Stimulated activated CD8-positive, alpha-beta memory T cell treated with anti-CD3 and anti-CD28 coated beads, Interleukin-4, amount 100 ng/mL, for 4 hours (primary cell): Measurements from ENCODE around the gene JSRP1.

ENCODE experiments used
- DNase-seq, 2 donors: peaks; one replicate each; pipeline ENCODE4 v3.0.0-alpha.2; 2020; ENCODE audit warnings: low read depth in 2 of 2, low spot score in 1 of 2

JSRP1 gene

DNA sequence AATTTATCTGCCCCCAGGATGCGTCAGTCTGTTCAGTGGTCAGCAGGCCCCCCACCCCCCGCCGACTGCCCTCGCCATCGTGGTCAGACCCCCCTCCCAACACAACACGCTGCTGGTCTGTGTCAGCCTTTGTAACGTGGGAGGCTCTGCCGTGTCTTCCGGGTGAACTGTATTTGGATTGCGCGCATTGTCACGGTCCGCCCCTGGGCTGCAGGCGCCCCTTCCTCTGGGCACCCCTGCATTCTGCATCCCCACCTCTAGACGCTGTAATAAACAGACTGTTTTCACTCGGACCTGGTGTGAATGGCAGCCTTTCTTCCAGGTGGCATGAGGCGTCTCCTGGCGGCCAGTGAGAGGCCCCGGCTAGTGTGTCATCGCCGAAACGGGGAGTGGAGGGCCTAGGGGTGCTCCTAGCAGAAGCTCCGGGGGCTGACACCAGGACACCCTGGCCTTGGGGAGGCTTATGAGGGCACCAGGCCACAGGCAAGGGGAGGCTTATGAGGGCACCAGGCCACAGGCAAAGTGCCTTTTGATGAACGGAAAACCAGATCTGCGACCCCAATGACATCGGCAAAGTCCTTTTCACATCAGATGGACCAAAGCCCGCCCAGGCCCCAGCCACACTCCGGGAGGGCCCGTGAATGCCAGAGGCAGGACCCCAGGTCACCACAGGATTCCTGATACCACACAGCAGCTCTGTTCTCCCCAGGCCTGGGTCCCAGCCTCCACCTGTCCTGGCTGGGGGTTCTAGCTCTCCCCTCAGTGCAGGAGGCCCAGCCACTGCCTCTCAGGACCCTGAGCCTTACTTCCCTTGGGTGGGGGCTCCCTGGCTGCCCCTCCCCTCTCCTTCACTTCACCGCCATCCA lies 23.7 kb downstream of the JSRP1 start:
- no peak for DNase-seq

DNA sequence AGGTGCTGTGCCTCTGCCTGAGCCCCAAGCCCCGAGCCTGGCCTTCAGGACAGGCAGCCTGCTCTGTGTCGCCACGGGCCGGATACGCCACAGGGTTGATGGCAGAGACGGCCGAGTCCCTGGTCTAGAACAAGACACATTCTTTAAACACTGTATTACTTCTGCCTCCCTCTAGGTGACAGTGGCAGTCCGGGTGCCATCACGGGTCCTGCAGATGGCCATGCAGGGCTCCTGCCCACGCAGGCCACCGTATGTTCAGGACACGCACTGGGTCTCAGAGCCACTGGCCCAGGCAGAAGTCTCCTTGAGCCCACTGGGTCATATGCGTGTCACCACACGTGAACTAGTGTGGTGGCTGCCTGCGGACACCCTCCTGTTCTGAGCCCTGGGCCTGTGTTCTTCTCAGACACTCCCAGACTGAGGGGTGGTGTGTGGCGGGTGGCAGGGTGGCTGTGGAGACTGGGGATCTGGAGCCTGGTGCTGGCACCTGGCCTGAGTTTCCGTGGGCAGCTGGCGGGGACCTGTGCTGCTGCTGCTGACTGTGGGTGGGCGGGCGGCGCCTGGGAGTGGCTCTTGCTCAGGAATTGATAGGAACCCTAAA lies 24.5 kb downstream of the JSRP1 start:
- DNase-seq, result no peak

DNA sequence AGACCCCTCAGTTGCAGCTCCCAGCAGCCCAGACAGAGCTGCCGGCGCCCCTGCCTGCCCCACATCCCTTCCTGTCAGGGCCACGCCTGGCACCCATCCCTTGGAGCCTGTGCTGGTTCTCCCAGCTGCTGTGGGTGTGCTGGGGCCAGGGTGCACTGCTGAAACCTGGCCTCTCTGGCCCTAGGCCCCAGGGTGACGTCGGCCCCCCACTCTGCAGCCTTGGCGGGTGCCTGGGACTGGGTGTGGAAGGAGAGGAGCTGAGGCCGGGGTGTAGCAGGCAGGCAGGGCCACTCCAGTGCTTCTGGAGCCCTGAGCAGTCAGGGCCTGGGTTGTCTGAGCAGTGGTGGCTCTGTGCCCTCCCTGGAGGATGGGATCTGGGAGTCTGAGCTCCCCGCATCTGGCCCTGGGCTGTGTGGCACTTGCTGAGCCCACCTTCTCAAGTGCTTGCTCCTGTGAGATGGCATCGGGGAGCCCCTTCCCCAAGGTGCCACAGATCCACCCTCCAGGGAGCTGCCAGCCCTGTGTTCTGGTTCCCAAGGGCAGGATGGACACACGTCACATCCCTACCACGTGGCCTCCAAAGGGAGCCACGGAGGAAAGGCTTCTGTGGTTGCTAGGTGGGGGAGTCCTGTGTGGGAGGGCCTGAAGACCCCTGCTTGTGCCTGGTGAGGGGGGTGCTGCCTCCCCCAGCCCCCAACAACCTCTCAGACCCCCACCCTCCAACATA lies 25.2 kb downstream of the JSRP1 start:
- DNase-seq, result no peak

DNA sequence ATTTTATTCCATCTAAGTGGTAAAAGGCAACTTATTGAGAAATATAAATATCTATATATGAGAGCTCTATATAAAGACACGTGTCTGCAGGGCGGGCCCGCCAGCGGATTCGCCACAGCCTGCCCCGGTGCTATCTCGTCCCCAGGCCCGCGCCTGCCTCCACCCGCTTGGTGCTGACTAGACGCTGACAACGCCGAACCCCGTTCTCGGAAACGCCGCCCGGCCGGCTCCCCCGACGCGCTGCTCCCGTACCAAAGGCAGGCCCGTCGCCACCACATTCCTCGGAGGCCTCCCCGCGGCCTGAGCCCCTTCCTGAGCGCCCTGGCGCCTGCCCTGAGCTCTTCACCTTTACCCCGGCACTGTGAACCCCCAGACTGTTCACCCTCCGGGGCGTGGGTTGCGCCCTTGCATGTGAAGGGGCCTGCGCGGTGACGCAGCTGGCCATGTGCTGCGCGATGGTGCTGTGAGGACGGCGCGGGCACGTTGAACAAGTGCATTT lies 26.1 kb downstream of the JSRP1 start:
- DNase-seq, result no peak

DNA sequence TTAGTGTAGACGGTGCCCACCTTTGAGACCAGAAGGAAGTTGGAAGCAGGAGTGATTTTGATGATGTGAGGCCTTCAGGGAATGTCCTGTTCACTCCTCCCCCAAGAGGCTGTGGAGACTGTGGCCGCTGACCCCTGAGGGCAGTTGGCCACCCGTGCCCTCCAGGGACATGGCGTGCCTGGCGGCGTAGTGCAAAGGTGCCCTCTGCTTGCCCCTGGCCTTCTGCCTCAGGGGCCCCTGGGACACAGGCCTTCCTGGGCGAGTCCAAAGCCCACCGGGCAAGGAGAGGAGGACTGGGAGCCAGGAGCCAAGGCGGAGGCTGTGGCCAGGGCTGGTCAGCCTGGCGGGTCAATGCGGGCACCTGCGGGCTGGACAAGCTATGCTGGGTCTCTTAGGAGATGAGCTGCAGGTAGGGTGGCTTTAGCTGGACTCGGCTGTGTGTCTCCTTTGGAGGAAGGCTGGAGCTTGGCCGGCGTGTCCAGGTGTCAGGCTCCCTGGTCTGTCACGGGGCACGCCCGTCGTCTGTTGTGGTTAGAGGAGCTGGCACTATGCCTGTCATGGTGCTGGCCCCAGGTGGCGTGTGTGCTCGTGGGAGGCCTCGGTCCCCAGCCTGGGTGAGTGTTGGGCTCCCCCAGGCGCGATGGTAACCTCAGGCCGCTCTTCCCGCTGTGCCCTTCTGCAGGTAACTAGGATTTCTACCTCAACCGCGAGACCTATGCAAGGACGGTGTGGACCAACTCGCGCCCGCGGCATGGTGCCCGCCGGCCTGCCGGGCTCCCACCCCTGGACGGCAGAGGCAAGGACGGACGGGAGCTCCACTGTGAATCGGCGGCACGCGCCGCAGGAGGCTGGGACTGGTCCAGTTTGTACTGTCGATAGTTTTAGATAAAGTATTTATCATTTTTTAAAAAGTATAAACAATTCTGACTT lies 26.8 kb downstream of the JSRP1 start:
- DNase-seq, result no peak

DNA sequence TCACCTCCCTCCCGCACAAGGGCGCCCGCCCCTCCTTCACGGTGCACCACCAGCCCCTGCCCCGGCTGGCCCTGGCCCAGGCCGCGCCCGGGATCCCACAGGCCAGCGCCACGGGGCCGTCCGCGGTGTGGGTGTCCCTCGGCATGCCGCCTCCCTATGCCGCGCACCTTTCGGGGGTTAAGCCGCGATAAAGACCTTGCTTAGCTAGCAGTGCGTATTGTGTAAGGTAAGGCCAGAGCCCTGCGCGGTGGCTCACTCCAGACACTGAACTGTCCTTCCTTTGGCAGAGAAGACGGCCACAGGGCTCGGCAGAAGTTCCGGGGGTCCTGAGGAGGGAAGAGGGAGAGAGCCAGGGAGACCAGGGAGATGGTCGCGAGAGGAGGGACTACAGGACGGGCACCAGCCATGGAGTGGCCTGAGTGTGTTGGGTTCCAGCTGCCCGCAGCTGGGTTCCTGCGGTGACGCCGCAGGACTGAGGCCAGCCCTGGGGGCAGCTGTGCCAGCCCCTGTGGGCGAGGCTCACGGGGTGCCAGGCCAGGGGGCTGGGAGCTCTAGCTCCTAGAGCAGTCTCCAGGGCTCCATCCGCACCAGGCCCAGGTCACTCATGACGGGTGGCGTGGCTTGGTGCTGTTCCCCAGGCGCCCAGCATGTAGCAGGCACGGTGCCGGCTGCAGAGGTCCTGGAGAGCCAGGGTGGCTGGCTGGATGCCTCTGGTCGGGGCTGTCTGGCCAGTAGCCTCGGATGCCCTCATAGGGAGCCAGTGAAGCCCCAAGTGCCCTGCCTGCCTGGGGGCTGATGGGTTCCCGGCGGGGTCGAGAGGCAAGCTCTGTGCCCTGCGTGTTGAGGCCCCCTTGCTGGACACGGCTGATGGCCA lies 27.8 kb downstream of the JSRP1 start:
- DNase-seq, result no peak

DNA sequence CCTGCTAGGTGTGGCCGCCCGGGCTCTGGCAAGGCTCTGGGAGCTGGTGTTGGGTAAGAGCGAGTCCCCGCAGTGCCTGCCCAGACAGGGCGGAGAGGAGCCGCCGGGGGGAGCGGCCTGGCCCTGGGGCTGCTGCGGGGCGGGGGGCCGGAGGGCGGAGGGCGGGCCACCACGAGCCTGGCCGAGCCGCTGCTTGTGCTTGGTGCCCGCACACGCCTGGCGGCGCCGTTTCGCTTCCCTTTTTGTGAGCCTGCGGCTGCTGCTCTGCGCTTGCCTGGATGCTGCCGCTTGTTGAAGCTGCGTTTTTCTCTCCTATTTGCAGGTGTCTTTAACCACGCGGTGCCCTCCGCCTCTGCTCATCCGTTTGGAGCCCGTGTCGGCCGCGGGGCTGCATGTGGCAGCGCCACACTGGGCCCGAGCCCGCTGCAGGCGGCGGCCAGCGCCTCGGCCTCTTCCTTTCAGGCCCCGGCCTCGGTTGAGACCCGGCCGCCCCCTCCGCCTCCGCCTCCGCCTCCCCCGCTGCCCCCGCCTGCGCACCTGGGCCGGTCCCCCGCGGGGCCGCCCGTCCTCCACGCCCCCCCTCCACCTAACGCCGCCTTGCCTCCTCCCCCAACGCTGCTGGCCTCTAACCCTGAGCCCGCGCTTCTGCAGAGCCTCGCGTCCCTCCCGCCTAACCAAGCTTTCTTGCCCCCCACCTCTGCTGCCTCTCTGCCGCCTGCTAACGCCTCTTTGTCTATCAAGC lies 28.6 kb downstream of the JSRP1 start:
- no peak for DNase-seq

DNA sequence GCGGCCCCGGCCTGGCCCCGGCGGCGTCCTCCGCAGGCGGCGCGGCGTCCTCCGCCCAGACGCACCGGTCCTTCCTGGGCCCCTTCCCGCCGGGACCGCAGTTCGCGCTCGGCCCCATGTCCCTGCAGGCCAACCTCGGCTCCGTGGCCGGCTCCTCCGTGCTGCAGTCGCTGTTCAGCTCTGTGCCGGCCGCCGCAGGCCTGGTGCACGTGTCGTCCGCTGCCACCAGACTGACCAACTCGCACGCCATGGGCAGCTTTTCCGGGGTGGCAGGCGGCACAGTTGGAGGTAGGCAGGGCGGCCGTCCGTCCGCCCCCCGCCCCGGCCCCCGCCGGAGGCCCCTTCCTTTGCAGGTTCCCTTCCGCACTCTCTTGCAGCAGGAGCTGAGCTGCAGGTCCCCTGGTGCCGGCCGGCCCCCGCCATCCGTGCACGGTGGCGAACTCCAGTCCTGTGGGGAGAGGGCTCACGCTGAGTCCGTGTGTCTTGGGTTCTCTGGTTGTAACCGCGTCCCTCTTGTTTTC lies 29.3 kb downstream of the JSRP1 start:
- no peak for DNase-seq

DNA sequence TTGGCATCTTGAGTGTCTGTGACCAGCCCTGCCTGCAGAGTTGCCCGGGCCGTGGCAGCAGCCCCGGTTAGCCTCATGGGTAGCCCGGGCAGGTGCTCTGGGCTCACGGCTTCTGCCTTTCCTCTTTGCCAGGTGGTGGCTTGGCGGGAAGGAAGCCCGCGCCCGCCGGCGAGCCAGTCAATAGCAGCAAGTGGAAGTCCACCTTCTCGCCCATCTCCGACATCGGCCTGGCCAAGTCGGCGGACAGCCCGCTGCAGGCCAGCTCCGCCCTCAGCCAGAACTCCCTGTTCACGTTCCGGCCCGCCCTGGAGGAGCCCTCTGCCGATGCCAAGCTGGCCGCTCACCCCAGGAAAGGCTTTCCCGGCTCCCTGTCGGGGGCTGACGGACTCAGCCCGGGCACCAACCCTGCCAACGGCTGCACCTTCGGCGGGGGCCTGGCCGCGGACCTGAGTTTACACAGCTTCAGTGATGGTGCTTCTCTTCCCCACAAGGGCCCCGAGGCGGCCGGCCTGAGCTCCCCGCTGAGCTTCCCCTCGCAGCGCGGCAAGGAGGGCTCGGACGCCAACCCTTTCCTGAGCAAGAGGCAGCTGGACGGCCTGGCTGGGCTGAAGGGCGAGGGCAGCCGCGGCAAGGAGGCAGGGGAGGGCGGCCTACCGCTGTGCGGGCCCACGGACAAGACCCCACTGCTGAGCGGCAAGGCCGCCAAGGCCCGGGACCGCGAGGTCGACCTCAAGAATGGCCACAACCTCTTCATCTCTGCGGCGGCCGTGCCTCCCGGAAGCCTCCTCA lies 30.0 kb downstream of the JSRP1 start:
- DNase-seq, result no peak

DNA sequence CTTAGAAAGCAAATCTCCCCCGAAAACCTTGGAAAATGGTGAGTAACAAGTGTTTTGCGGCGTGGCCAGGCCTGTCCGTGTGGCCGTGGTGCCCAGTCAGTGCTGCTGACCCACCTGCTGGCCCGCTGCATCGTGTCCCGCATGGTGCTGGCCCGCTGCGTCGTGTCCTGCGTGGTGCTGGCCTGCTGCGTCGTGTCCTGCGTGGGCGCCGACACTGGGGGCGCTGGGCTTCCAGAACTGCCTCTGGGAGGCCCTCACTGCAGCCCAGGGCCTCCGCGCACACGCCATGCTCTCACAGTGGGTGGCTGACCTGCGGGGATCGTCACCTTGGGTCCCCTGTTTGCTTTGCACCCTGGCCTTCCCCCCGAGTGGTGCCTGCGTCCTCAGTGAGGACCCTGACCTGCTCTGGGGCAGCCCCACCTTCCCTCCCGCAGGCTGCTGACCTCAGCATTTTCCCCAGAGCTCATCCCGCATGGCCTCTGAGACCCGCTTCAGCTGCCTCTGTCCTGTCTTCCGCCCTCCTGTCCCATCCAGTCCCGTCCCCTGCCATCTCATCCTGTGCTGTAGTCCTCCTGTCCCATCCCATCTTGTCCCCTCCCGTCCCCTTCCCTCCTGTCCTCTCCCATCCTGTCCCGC lies 30.7 kb downstream of the JSRP1 start:
- DNase-seq, result no peak

DNA sequence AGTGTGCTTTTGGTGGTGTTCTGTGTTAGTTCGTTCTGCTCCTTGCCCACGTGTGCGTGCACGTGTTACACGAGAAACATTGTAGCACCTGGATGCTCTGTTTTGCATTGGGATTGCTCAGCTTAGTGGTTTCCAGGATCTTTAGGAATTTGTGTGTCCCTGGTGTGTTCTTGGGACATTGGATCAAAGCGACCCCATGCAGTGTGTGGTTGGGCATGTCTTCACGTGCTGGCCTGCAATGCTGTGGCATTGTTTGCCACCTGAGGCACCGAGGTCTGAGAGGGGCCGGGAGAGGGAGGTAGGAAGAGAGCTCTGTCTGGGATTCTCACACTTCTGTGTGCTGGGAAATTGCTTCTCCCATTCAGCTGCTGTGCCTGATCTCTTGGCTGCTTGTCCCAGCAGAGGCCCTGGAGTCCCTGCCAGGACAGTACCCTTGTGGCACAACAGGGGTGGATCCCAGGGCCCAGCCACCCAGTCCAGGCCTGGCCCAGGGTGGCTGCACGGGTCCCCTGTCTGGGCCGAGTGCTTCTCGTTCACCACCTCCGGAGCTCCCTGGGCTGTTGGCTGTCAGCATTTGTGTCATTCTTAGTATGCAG lies 31.4 kb downstream of the JSRP1 start:
- DNase-seq, result no peak

DNA sequence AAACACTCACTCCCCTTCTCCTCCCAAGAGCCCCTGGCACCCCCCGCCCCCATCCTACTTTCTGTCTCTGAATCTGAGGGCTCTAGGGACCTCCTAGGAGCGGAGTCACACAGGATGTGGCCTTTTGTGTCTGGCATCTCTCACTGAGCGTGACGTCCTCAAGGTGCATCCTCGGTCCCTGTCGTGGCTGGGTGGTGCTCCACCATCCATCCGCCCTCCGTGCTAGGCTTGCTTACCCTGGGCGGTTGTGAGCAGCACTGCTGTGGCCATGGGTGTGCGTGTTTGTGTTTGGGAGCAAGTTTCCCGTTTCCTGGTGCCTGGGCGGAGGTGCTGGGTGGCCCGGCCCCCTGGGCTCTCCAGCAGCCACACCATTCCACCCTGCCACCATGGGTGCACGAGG lies 32.3 kb downstream of the JSRP1 start:
- DNase-seq, result no peak

DNA sequence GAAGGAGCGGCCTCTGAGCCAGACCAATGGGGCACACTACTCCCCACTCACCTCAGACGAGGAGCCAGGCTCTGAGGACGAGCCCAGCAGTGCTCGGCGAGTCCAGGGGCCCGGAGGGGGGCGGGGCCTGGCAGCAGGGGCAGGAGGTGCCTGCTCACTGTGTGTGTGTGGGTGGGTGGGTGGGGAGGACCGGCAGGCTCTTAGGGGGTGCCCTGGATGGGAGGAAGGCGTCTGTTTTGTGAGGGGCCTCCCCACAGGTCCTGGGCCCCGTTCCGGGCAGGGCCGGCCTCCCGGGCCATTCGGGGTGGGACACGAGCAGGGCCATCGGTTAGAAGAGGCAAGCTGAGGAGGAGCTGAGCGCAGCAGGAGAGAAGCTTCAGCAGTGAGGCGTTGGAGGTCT lies 32.8 kb downstream of the JSRP1 start:
- DNase-seq, result no peak

DNA sequence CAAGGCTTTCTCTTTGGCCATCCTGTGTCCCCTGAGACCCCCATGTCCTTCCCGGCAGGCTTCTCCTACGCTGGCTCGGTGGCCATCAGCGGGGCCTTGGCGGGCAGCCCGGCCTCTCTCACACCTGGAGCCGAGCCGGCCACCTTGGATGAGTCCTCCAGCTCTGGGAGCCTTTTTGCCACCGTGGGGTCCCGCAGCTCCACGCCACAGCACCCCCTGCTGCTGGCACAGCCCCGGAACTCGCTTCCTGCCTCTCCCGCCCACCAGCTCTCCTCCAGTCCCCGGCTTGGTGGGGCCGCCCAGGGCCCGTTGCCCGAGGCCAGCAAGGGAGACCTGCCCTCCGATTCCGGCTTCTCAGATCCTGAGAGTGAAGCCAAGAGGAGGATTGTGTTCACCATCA lies 34.3 kb downstream of the JSRP1 start:
- no peak for DNase-seq

DNA sequence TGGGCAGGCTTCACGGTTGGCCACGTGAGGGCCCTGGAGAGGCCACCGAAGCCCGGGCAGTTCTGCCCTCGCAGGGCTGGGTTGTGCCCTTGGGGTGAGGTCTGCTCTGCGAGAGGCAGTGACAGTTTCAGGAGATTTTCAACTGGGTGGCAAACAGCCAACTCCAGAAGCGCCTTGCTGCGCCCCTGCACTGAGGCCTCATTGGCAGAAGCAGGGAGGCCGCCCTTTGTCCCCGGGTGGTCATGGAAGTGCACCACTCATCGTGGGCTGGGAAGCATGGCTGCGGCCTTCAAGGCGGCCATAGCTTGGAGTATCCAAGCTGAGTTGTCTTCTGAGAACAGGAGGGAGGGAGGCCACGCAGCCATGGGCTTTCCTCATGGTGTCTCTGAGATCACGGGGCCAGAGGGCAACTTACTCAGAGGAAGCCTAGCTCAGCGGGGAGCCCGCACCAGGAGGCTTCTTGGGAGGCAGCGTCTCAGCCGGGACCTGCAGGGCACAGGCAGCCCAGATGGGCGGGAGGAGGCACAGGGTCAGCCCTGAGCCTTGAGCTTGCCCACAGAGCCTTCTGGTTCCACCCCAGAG lies 34.9 kb downstream of the JSRP1 start:
- DNase-seq, result no peak

DNA sequence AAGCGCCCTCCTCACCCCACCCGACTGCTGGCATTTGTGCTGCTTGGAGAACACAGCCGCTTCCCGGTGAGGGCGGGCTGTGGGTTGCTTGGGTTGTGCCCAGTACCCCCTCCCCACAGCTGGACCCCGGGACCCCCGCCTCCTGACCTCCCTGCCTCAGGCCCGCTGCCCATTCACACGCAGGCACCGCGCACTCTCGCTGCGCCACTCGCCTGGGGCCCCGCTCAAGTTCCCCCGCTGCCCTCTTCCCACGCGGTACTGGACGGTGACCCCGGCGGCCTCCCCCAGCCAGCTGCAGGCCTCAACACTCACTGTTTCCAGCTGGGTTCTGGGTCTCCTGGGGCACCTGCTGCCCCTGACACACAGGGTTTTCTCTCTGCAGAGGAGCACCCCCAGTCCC lies 36.5 kb downstream of the JSRP1 start:
- DNase-seq, result no peak

DNA sequence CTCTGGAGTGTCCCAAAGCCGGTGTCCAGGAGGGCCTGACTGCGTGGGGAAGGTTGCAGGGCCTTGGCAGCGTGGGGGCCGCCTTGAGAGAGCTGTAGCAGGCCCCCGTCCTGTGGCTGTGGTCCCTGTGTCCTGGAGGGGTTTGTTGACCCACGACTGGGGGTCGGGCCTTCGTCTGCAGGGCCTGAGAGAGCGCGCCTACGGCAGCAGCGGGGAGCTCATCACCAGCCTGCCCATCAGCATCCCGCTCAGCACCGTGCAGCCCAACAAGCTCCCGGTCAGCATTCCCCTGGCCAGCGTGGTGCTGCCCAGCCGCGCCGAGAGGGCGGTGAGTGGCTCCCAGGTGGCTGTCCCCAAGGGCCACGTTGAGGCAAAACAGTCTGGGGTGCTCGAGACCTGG lies 38.6 kb downstream of the JSRP1 start:
- no peak for DNase-seq
